ENCODE measurements around the gene TEX19. TPM values are rescaled to one million over a fixed set of nuclear protein-coding genes. Genes with fewer than 3 reads are reported as not detected.

Gene TEX19
- total RNA-seq, 2 experiments from 2014 or later = not detected

DNA sequence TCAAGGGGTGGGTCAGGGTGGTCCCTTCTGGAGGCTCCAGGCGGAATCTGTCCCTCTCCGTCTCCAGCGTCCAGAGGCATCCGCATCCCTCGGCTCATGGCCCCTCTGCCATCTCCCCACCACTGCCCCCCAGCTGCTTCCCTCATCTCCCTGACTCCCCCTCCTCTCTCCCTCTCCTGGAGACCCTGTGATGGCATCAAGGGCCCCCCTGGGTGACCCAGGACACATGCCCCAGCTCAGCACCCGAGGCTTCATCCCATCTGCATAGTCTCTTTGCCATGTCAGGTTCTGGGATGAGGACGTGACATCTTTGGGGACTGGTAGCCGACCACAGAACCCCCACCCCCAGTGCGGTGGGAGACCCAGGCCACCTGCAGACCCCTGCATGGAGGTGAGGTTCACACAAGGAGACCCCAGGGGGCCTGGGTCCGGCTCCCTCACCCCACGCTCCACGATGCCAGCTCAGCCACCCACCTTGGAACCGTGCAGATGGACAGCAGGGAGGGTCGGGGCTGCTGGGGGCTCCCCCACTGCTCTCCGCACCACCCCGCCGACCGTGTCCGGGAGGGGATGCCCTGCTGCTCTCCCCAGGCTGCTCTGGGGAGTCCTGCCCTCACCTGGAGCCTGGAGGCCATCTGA is 29.2 kb upstream of the TEX19 start:
- intact Hi-C loops (cut with micrococcal nuclease) = no loop called here
- Mint-ChIP-seq H3K36me3 (ENCODE audit: low read depth) (no peaks in the 10 kb centered on the region), H3K4me3 (no peak overlapping the region), H3K27ac (no peak overlapping the region), H3K9me3 (no peaks in the 10 kb centered on the region), H3K4me1 (ENCODE audit: low read depth) (peaks cover 15% of the 10 kb centered on the region), H3K27me3 (peaks cover 7% of the 10 kb centered on the region)
- DNase-seq (no peak), ATAC-seq (no peak)
- CTCF ChIA-PET = interaction anchor here (2.6 kb wide), 1 partner anchor 9 kb away, joined by 8 read pairs; no protein-coding TSS in a partner anchor
- POLR2A ChIA-PET = interaction anchor here (1.0 to 1.5 kb wide), 2 partner anchors 28 to 32 kb away, joined by 3 to 7 read pairs; no protein-coding TSS in a partner anchor
- TF ChIP-seq, protein P1, sequence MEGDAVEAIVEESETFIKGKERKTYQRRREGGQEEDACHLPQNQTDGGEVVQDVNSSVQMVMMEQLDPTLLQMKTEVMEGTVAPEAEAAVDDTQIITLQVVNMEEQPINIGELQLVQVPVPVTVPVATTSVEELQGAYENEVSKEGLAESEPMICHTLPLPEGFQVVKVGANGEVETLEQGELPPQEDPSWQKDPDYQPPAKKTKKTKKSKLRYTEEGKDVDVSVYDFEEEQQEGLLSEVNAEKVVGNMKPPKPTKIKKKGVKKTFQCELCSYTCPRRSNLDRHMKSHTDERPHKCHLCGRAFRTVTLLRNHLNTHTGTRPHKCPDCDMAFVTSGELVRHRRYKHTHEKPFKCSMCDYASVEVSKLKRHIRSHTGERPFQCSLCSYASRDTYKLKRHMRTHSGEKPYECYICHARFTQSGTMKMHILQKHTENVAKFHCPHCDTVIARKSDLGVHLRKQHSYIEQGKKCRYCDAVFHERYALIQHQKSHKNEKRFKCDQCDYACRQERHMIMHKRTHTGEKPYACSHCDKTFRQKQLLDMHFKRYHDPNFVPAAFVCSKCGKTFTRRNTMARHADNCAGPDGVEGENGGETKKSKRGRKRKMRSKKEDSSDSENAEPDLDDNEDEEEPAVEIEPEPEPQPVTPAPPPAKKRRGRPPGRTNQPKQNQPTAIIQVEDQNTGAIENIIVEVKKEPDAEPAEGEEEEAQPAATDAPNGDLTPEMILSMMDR (IDR thresholded peaks at IDR 0.05) = no peak

DNA sequence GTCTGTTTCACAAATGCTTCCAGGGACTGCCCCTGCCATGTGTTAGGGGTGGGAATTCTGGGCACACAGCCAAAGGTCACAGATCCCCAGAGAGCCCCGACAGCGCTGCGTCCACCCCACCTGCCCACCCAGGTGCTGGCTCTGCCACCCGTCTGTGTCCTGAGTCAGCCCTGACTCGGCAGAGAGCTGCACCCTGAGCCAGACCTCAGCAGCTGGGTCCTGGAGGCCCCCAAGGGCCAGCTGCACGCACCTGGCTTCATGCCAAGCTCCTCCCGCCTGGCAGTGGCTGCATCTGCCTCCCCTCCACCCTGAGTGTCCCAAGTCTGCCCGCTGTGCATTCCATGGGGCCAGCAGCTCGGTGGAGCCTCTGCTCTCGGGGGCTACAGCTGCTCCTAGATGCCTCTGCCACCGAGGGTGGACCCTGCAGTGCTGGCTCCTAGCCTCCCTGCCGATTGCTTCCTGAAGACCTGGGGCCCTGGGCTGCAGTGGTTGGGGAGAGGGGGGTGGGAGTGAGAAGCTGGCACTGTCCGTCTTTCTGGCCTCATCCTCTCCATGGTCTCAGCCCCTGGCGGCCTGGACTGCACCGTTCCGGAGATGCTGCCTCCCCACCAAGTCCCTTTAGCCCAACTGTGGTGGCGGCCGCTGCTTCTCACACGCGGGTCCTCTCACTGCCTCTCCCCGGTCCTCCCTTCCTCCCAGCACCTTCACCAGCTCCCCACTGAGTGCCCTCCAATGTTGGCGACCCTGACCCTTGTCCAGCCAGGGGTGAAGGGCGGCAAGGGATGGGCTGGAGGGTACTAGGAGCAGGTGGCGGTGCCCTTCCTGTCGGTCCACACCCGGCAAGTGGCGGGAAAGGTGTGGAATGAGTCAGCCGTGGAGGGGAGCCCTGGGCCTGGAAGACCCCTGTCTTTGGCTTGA is 28.5 kb upstream of the TEX19 start:
- Mint-ChIP-seq H3K36me3 (ENCODE audit: low read depth) (no peaks in the 10 kb centered on the region), H3K27ac (no peak overlapping the region), H3K27me3 (peaks cover 7% of the 10 kb centered on the region), H3K4me3 (no peak overlapping the region), H3K9me3 (no peaks in the 10 kb centered on the region), H3K4me1 (ENCODE audit: low read depth) (peaks cover 18% of the 10 kb centered on the region)
- DNase-seq (no peak), ATAC-seq (no peak)
- TF ChIP-seq, protein P1 (IDR thresholded peaks at IDR 0.05) = no peak
- POLR2A ChIA-PET = interaction anchor here (0.7 to 1.7 kb wide), 4 partner anchors 29 to 48 kb away, joined by 3 to 7 read pairs (median 4); no protein-coding TSS in a partner anchor
- CTCF ChIA-PET = interaction anchor here (2.6 kb wide), 1 partner anchor 10 kb away, joined by 8 read pairs; no protein-coding TSS in a partner anchor
- intact Hi-C loops (cut with micrococcal nuclease) = no loop called here

GRCh38 chr17:82331345-82331939 is 27.6 kb upstream of the TEX19 start:
- ATAC-seq = no peak
- Mint-ChIP-seq H3K9me3 (no peaks in the 10 kb centered on the region), H3K4me1 (ENCODE audit: low read depth) (peaks cover 22% of the 10 kb centered on the region), H3K27ac (no peak overlapping the region), H3K4me3 (no peak overlapping the region), H3K27me3 (peaks cover 7% of the 10 kb centered on the region), H3K36me3 (ENCODE audit: low read depth) (no peaks in the 10 kb centered on the region)
- intact Hi-C loops (cut with micrococcal nuclease) = no loop called here
- TF ChIP-seq, protein P1 (IDR thresholded peaks at IDR 0.05) = no peak
- ChIA-PET CTCF (interaction anchor here (2.6 kb wide), 1 partner anchor 11 kb away, joined by 8 read pairs; no protein-coding TSS in a partner anchor), POLR2A (interaction anchor here (0.7 to 2.9 kb wide), 4 partner anchors 10 to 49 kb away, joined by 3 to 14 read pairs (median 6); no protein-coding TSS in a partner anchor)
- no peak for DNase-seq

DNA sequence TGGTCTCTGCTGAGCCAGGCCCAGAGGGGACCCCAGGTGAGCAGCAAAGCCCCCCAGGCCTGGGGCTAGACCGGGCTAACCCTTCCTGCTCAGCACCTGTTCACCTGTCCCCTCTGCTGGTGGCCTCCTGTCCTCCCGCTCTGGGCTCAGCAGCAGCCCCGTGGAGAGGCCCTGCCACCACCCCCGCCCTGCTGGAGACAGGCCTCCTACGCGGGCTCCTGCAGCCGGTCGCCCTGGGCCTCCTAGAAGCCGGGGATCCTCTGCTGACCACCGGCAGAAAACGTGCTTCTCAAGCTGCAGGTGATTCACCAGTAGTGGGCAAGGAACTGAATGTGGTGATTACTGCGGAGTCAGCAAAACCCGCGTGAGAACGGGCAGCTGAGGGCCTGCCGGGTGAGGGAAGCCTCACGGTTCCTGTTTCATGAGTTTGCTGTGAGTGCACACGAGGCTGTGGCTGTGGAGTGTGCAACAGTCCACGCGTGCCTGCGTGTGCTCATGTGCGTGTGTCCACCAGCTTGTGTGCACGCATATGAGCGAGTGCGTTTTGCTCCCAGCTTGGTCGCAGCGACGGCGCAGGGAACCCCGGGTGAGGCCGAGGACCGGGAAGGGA is 26.3 kb upstream of the TEX19 start:
- H3K4me1 Mint-ChIP-seq (ENCODE audit: low read depth) = peaks cover 23% of the 10 kb centered on the region
- peak overlapping the region; percentile 63 for H3K4me3 Mint-ChIP-seq
- ChIA-PET POLR2A (interaction anchor here (0.7 to 2.9 kb wide), 6 partner anchors 11 to 117 kb away, joined by 3 to 14 read pairs (median 5); no protein-coding TSS in a partner anchor), CTCF (interaction anchor here (1.0 to 1.8 kb wide), 6 partner anchors 9 to 206 kb away, joined by 3 to 9 read pairs (median 3); no protein-coding TSS in a partner anchor)
- peak; percentile 32 for ATAC-seq
- intact Hi-C loops (cut with micrococcal nuclease) = no loop called here
- H3K27ac Mint-ChIP-seq = no peak overlapping the region
- no peaks in the 10 kb centered on the region for H3K36me3 Mint-ChIP-seq (ENCODE audit: low read depth)
- H3K27me3 Mint-ChIP-seq = peaks cover 7% of the 10 kb centered on the region
- TF ChIP-seq, protein P1 (IDR thresholded peaks at IDR 0.05) = no peak
- DNase-seq = peak; percentile 42
- H3K9me3 Mint-ChIP-seq = no peaks in the 10 kb centered on the region

Data from activated CD8-positive, alpha-beta T cell treated with anti-CD3 and anti-CD28 coated beads for 36 hours (primary cell).